HCT116 (cell line): ENCODE results near the gene RANBP9.
A peak's percentile ranks its signal among the peaks of the same experiment; 100 is the strongest.

Experiments
- EZH2 ChIP-seq: fragments of 200-600 bp; sonication (generic); IDR thresholded peaks from 2 replicates; pipeline ENCODE4 v1.6.1; 2017; ENCODE audit warnings: antibody characterized with exemption, mixed run types
- EZH2phosphoT487 ChIP-seq: fragments of 200-600 bp; IDR thresholded peaks from 2 replicates; pipeline ENCODE4 v1.6.1; 2018; ENCODE audit warnings: antibody characterized with exemption, borderline replicate concordance
- FOSL1 ChIP-seq: IDR thresholded peaks from 2 replicates; pipeline ENCODE4 v1.6.1; 2012; ENCODE audit warnings: low read depth
- MAX ChIP-seq: IDR thresholded peaks from 2 replicates; pipeline ENCODE4 v1.6.1; 2012
- POLR2A ChIP-seq: IDR thresholded peaks from 2 replicates; pipeline ENCODE4 v1.7.0; 2011; ENCODE audit warnings: borderline replicate concordance; ENCODE audit not compliant: insufficient read depth, insufficient read length; ENCODE audit errors: extremely low read depth
- POLR2AphosphoS5 ChIP-seq: IDR thresholded peaks from 2 replicates; pipeline ENCODE4 v1.6.1; 2011; ENCODE audit warnings: mild to moderate bottlenecking, low read depth, low read length, moderate library complexity
- RAD21 ChIP-seq: IDR thresholded peaks from 2 replicates; pipeline ENCODE4 v1.6.1; 2012; ENCODE audit warnings: low read depth, mild to moderate bottlenecking
- SP1 ChIP-seq: IDR thresholded peaks from 2 replicates; pipeline ENCODE4 v1.6.1; 2012; ENCODE audit warnings: low read depth
- YY1 ChIP-seq: IDR thresholded peaks from 2 replicates; pipeline ENCODE4 v1.6.1; 2011; ENCODE audit warnings: low read length, low read depth, moderate library complexity, mild to moderate bottlenecking; ENCODE audit not compliant: insufficient replicate concordance; ENCODE audit errors: extremely low read depth
- TF ChIP-seq, protein P1 (sequence below), 3 experiments: fragments of 200-600 bp in 1 of 3; sonication (generic) in 1 of 3; IDR thresholded peaks in 2 of 3; conservative IDR thresholded peaks in 1 of 3; 2 replicates each; pipeline ENCODE4 v1.5.1; 2012 to 2017; ENCODE audit warnings: low read depth in 2 of 3, low read length in 2 of 3, antibody characterized with exemption in 1 of 3, borderline replicate concordance in 1 of 3, control low read depth in 1 of 3, mild to moderate bottlenecking in 1 of 3, mixed read lengths in 1 of 3, mixed run types in 1 of 3, moderate library complexity in 1 of 3; ENCODE audit not compliant: insufficient read depth in 1 of 3
- TF ChIP-seq, protein P2 (sequence below): IDR thresholded peaks from 2 replicates; pipeline ENCODE4 v1.6.1; 2012; ENCODE audit warnings: low read depth

GRCh38 chr6:13572240-13572639, 139.4 kb downstream of the RANBP9 start:
- TF ChIP-seq POLR2A (no peak), YY1 (no peak), MAX (no peak), POLR2AphosphoS5 (0 out of 2 replicates have a peak, but pooled peaks have one; percentile 2), FOSL1 (no peak), EZH2phosphoT487 (no peak), RAD21 (no peak), SP1 (no peak), EZH2 (no peak)
- TF ChIP-seq, protein P1, sequence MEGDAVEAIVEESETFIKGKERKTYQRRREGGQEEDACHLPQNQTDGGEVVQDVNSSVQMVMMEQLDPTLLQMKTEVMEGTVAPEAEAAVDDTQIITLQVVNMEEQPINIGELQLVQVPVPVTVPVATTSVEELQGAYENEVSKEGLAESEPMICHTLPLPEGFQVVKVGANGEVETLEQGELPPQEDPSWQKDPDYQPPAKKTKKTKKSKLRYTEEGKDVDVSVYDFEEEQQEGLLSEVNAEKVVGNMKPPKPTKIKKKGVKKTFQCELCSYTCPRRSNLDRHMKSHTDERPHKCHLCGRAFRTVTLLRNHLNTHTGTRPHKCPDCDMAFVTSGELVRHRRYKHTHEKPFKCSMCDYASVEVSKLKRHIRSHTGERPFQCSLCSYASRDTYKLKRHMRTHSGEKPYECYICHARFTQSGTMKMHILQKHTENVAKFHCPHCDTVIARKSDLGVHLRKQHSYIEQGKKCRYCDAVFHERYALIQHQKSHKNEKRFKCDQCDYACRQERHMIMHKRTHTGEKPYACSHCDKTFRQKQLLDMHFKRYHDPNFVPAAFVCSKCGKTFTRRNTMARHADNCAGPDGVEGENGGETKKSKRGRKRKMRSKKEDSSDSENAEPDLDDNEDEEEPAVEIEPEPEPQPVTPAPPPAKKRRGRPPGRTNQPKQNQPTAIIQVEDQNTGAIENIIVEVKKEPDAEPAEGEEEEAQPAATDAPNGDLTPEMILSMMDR (IDR thresholded peaks at IDR 0.05 in 2 of 3, conservative IDR thresholded peaks at IDR 0.05 in 1 of 3; ENCODE audit: borderline replicate concordance in 1 of 3, insufficient read depth in 1 of 3, low read depth in 2 of 3, low read length in 2 of 3), result no peak
- TF ChIP-seq, protein P2, sequence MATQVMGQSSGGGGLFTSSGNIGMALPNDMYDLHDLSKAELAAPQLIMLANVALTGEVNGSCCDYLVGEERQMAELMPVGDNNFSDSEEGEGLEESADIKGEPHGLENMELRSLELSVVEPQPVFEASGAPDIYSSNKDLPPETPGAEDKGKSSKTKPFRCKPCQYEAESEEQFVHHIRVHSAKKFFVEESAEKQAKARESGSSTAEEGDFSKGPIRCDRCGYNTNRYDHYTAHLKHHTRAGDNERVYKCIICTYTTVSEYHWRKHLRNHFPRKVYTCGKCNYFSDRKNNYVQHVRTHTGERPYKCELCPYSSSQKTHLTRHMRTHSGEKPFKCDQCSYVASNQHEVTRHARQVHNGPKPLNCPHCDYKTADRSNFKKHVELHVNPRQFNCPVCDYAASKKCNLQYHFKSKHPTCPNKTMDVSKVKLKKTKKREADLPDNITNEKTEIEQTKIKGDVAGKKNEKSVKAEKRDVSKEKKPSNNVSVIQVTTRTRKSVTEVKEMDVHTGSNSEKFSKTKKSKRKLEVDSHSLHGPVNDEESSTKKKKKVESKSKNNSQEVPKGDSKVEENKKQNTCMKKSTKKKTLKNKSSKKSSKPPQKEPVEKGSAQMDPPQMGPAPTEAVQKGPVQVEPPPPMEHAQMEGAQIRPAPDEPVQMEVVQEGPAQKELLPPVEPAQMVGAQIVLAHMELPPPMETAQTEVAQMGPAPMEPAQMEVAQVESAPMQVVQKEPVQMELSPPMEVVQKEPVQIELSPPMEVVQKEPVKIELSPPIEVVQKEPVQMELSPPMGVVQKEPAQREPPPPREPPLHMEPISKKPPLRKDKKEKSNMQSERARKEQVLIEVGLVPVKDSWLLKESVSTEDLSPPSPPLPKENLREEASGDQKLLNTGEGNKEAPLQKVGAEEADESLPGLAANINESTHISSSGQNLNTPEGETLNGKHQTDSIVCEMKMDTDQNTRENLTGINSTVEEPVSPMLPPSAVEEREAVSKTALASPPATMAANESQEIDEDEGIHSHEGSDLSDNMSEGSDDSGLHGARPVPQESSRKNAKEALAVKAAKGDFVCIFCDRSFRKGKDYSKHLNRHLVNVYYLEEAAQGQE, result no peak
